Loucy (cell line): ENCODE results near the gene LAIR1.

ENCODE experiments used
- H2AFZ ChIP-seq: fragments of 200-600 bp; sonication (generic); 2 replicates; pipeline ENCODE4 v1.6.0; 2016; ENCODE audit warnings: antibody characterized with exemption, mild to moderate bottlenecking, low read length, moderate library complexity
- H3F3A ChIP-seq: fragments of 200-600 bp; 2 replicates; pipeline ENCODE4 v1.6.0; 2016; ENCODE audit warnings: antibody characterized with exemption, low read depth, mild to moderate bottlenecking
- H3K27me3 ChIP-seq: fragments of 200-600 bp; sonication (generic); 2 replicates; pipeline ENCODE4 v1.6.1; 2014; ENCODE audit warnings: low read length, mild to moderate bottlenecking; ENCODE audit not compliant: insufficient read depth, poor library complexity, severe bottlenecking
- H3K36me3 ChIP-seq: fragments of 200-600 bp; sonication (generic); 2 replicates; pipeline ENCODE4 v1.6.1; 2016; ENCODE audit warnings: low read length; ENCODE audit not compliant: insufficient read depth
- H3K4me1 ChIP-seq: fragments of 200-600 bp; sonication (generic); 2 replicates; pipeline ENCODE4 v1.5.1; 2014; ENCODE audit warnings: low read length, mild to moderate bottlenecking; ENCODE audit not compliant: insufficient read depth, poor library complexity, severe bottlenecking
- H3K4me2 ChIP-seq: fragments of 200-600 bp; sonication (generic); 2 replicates; pipeline ENCODE4 v1.6.0; 2014; ENCODE audit warnings: antibody characterized with exemption, low read length, low read depth, mild to moderate bottlenecking; ENCODE audit not compliant: poor library complexity, severe bottlenecking
- H3K4me3 ChIP-seq: fragments of 200-600 bp; sonication (generic); 2 replicates; pipeline ENCODE4 v1.5.1; 2014; ENCODE audit warnings: low read length, mild to moderate bottlenecking, mixed read lengths; ENCODE audit not compliant: poor library complexity, severe bottlenecking
- H3K79me2 ChIP-seq: fragments of 200-600 bp; sonication (generic); 2 replicates; pipeline ENCODE4 v1.6.1; 2014; ENCODE audit warnings: low read length; ENCODE audit not compliant: insufficient read depth
- H3K9ac ChIP-seq: fragments of 200-600 bp; sonication (generic); 2 replicates; pipeline ENCODE4 v1.6.0; 2014; ENCODE audit warnings: mild to moderate bottlenecking, low read depth, low read length, moderate library complexity; ENCODE audit not compliant: poor library complexity, severe bottlenecking
- H3K9me2 ChIP-seq: fragments of 200-600 bp; sonication (generic); replicated peaks from 2 replicates; pipeline ENCODE4 v1.6.1; 2016; ENCODE audit warnings: low read depth, low read length, mixed read lengths
- H3K9me3 ChIP-seq: fragments of 200-600 bp; sonication (generic); 2 replicates; pipeline ENCODE4 v1.6.1; 2014; ENCODE audit warnings: mild to moderate bottlenecking, antibody characterized with exemption, low read length, low read depth; ENCODE audit not compliant: insufficient read depth
- H4K20me1 ChIP-seq: fragments of 200-600 bp; sonication (generic); 2 replicates; pipeline ENCODE4 v1.6.0; 2014; ENCODE audit warnings: antibody characterized with exemption, low read length, mild to moderate bottlenecking; ENCODE audit not compliant: insufficient read depth, poor library complexity, severe bottlenecking
- EZH2phosphoT487 ChIP-seq: fragments of 200-600 bp; IDR thresholded peaks from 2 replicates; pipeline ENCODE4 v1.6.1; 2018; ENCODE audit warnings: antibody characterized with exemption, mild to moderate bottlenecking, moderate library complexity, borderline replicate concordance
- TF ChIP-seq, protein P1 (sequence below): fragments of 200-600 bp; sonication (generic); conservative IDR thresholded peaks from 2 replicates; pipeline ENCODE4 v1.5.1; 2014; ENCODE audit warnings: mild to moderate bottlenecking, antibody characterized with exemption, low read length

Gene LAIR1

DNA sequence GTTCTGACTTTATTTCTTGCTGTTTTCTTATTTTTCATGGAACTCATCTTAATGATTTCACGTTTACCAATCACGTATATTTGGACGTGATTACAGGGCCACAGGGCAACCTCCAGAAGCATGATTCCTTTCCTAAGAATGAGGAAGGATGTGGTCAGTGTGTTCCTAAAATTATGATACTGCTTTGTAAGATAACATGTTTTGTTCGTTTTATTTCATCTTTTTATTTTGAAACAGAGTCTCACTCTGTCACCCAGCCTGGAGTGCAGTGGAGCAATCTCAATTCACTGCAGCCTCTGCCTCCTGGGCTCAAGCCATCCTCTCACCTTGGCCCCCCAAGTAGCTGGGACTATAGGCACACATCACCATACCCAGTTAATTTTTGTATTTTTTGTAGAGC lies 24.8 kb upstream of the LAIR1 start:
- no peaks in the 10 kb centered on the region for H3K27me3 ChIP-seq

DNA sequence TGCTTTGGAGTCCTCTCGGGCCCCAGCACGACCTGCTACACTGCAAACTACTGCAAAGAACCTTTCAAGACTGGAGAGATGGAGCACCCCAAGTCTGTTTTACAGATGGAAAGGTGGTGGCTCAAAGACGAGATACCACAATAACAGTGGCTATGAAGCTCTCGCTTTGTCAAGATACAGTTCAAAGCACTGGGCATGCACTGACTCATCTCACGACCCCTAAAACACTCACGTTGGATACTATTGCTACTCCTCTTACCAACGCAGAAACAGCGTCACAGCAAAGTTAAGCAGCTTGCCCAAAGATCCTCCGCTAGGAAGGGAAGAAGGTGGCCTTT lies 24.0 kb upstream of the LAIR1 start:
- peaks cover 39% of the 10 kb centered on the region for H3K4me1 ChIP-seq
- H3K9me3 ChIP-seq, result no peaks in the 10 kb centered on the region
- peak overlapping the region; percentile 82 for H3K4me3 ChIP-seq
- H2AFZ ChIP-seq, result no peak overlapping the region; the same call in 1 of the 2 replicates
- peaks cover 13% of the 10 kb centered on the region for H3F3A ChIP-seq
- H3K27me3 ChIP-seq, result no peaks in the 10 kb centered on the region
- H3K9ac ChIP-seq, result peak overlapping the region; percentile 98
- no peaks in the 10 kb centered on the region for H3K9me2 ChIP-seq
- H3K36me3 ChIP-seq, result no peaks in the 10 kb centered on the region
- peaks cover 27% of the 10 kb centered on the region for H3K79me2 ChIP-seq
- TF ChIP-seq, protein P1, sequence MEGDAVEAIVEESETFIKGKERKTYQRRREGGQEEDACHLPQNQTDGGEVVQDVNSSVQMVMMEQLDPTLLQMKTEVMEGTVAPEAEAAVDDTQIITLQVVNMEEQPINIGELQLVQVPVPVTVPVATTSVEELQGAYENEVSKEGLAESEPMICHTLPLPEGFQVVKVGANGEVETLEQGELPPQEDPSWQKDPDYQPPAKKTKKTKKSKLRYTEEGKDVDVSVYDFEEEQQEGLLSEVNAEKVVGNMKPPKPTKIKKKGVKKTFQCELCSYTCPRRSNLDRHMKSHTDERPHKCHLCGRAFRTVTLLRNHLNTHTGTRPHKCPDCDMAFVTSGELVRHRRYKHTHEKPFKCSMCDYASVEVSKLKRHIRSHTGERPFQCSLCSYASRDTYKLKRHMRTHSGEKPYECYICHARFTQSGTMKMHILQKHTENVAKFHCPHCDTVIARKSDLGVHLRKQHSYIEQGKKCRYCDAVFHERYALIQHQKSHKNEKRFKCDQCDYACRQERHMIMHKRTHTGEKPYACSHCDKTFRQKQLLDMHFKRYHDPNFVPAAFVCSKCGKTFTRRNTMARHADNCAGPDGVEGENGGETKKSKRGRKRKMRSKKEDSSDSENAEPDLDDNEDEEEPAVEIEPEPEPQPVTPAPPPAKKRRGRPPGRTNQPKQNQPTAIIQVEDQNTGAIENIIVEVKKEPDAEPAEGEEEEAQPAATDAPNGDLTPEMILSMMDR, result no peak
- no peak for TF ChIP-seq EZH2phosphoT487
- H4K20me1 ChIP-seq, result no peaks in the 10 kb centered on the region
- H3K4me2 ChIP-seq, result peak overlapping the region; percentile 89

More for the DNA sequence above, 24.8 kb upstream of the LAIR1 start:
- Histone ChIP-seq H3K4me2 (peak overlapping the region; percentile 89), H3F3A (peaks cover 13% of the 10 kb centered on the region), H3K4me1 (peaks cover 39% of the 10 kb centered on the region), H4K20me1 (no peaks in the 10 kb centered on the region), H3K4me3 (peak overlapping the region; percentile 82), H2AFZ (no peak overlapping the region), H3K36me3 (no peaks in the 10 kb centered on the region), H3K9me2 (no peaks in the 10 kb centered on the region), H3K9ac (peak overlapping the region; percentile 98), H3K79me2 (peaks cover 27% of the 10 kb centered on the region), H3K9me3 (no peaks in the 10 kb centered on the region)
- TF ChIP-seq, protein P1, result no peak
- TF ChIP-seq EZH2phosphoT487, result no peak

DNA sequence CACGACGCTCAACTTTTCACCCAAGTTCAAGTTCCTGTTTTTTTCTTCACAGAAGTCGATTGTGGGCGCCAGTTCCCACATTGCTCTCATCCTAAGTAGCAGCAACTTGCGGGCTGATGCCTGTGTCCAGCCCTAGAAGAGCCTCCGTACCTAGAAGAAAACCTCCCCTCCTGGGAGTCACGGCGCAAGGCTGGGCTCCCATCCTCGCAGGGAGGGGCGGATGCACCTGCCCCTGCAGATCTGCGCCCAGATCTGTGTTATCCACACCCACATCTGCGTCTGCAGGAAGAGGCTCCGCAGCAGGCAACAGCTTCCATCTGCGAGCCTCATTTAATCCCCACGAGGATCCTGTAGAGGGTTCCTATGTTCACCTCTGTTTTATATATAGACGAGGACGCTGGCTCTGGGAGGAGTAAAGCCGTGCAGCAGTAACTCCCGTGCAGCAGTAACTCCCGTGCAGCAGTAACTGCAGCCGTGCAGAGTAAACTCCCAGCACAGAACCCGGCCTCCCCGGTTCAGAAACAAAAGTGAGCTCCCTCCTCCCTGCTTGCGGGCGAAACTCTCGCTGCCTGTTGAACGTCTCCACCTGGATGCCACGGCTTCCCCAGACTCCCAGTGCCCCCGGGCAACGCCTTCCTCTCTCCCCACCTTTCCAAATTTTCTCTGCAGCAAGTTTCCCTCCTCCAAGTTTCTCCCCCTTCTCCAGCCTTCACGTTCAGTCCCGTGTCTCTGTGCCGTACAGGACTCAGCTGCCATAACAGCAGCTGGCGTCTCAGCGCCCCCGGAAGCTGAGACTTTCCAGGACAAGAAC lies 23.5 kb upstream of the LAIR1 start:
- H3K9me3 ChIP-seq, result no peaks in the 10 kb centered on the region
- H3K4me2 ChIP-seq, result peak overlapping the region; percentile 89
- H3K9me2 ChIP-seq, result no peaks in the 10 kb centered on the region
- no peaks in the 10 kb centered on the region for H4K20me1 ChIP-seq
- peak overlapping the region; percentile 98 for H3K9ac ChIP-seq
- H2AFZ ChIP-seq, result no peak overlapping the region; the same call in 1 of the 2 replicates
- no peaks in the 10 kb centered on the region for H3K27me3 ChIP-seq
- peaks cover 39% of the 10 kb centered on the region for H3K4me1 ChIP-seq
- peaks cover 27% of the 10 kb centered on the region for H3K79me2 ChIP-seq
- no peak for TF ChIP-seq EZH2phosphoT487
- TF ChIP-seq, protein P1, result no peak; the same call in 1 of the 2 replicates
- H3F3A ChIP-seq, result peaks cover 13% of the 10 kb centered on the region
- no peaks in the 10 kb centered on the region for H3K36me3 ChIP-seq
- H3K4me3 ChIP-seq, result peak overlapping the region; percentile 82
